8988T (cell line): ENCODE measurements around the gene IFRD2.
"Not testable (repeated sequence)": the region's sequence is repeated elsewhere in the genome, so short reads cannot be mapped to it uniquely, and the experiment has no call there.

Source experiments
- DNase-seq: peaks from one replicate; pipeline ENCODE4 v3.0.0; 2011

The IFRD2 gene

GRCh38 chr3:50278123-50278879 lies 13.9 kb downstream of the IFRD2 start:
- no peak for DNase-seq

DNA sequence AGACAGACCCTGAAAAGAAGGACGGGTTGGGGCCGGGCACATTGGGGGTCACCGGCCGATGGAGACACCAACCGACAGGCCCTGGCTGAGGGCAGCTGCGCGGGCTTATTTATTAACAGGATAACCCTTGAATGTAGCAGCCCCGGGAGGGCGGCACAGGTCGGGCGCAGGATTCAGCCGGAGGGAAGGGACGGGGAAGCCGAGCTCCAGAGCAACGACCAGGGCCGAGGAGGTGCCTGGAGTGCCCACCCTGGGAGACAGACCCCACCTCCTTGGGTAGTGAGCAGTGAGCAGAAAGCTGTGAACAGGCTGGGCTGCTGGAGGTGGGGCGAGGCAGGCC lies 15.5 kb downstream of the IFRD2 start:
- DNase-seq = no peak

GRCh38 chr3:50275996-50276761 lies 16.1 kb downstream of the IFRD2 start:
- DNase-seq = no peak

DNA sequence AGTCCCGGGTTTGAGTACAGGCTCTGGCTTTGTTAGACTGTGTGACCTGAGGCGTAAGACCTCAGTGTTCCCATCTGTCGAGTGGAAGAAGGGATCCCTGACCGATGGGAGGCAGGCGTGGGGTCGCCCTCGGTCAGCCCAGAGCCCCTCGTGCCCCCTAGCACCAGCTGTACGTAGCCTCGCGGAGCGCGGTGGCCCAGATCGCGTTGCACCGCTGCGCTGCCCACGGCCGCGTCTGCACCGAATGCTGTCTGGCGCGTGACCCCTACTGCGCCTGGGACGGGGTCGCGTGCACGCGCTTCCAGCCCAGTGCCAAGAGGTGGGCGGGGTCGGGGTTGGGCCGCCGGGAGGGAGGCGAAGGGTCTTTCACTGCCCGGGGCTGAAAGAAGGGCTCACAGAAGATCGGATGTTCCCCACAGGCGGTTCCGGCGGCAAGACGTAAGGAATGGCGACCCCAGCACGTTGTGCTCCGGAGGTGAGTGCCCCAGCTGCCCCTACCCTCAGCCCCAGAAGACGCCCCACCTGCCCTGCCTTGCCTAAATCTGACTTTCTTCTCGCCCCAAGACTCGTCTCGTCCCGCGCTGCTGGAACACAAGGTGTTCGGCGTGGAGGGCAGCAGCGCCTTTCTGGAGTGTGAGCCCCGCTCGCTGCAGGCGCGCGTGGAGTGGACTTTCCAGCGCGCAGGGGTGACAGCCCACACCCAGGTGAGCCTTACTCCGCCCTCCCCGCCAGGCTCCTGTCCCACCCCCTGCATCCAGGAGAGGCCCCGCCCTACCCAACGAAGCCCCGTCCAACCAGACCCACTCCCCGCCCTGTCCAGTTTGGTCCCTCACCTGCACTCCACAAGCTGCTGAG lies 16.9 kb downstream of the IFRD2 start:
- no peak for DNase-seq

GRCh38 chr3:50274371-50275104 lies 17.7 kb downstream of the IFRD2 start:
- DNase-seq = peak; percentile 99

DNA sequence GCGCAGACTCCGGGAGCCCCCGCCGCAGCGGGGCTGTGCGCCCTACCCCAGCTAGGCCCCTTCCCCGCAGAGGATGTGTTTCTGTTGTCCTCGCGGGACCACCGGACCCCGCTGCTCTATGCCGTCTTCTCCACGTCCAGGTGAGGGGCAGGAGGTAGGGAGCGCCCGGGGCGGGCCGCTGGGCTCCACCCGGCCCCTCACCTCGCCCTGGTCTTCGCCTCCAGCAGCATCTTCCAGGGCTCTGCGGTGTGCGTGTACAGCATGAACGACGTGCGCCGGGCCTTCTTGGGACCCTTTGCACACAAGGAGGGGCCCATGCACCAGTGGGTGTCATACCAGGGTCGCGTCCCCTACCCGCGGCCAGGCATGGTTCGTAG lies 18.6 kb downstream of the IFRD2 start:
- no peak for DNase-seq

GRCh38 chr3:50272911-50273688 lies 19.1 kb downstream of the IFRD2 start:
- DNase-seq = peak; percentile 100

GRCh38 chr3:50272538-50272910 lies 19.7 kb downstream of the IFRD2 start:
- not testable (repeated sequence) for DNase-seq

GRCh38 chr3:50271314-50271936 lies 20.8 kb downstream of the IFRD2 start:
- DNase-seq = no peak

- no peak for DNase-seq
Observed at GRCh38 chr3:50270422-50271224, 21.6 kb downstream of the IFRD2 start.

- no peak for DNase-seq
Observed at GRCh38 chr3:50269977-50270413, 22.2 kb downstream of the IFRD2 start.

DNA sequence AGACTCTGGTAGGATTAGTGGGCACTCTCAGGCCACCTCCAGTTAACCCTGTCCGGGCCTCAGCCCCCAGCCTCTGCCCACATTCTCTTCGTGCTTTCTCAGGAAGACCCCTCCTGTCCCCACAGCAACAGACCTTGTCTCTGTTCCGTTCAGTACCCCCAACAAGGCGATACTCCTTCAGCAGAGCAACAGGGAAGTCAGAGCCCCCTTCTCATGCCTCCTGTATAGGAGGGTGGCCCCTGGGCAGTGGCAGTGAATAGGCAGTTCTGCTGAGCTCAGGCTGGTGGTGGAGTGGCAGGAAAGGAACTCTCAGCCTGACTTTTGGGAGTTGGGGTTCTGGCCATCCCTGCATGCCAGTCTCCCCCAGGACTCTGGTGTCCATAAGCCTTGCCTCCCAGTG lies 22.8 kb downstream of the IFRD2 start:
- DNase-seq = no peak

DNA sequence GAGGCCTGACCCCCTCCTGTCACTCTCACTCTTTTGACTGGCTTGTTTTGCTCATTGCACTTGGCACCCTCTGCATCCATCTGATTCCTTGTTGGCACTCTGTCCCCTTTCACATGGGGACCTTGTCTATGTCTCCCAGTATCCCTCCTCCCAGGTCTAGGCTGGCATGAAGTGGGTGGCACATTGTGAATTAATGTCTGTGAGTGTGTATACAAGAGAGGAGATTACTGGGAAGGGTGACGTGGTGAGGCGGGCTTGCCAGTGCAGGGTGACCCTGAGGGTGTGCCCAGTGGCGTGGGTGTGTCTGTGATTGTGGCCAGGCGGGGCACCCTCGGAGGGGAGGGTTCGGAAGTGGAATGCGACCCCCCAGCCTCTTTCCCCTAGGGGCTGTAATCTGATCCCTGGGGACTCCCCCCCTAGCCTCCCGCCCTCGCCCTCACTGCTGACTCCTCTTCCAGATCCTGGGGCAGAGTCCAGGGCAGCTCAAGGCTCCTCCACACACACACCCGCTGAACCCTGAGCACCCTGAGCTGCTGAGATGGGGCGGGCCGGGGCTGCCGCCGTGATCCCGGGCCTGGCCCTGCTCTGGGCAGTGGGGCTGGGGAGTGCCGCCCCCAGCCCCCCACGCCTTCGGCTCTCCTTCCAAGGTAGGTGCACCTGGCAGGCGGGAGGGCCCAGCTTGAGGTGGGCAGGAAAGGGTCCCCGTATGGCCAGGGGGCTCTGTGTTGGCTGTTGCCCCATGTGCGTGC lies 23.4 kb downstream of the IFRD2 start, which contains the start of gene SEMA3B:
SEMA3B (plus strand) TSS at position 445 of the 749 bp plus-strand sequence; CDS start at position 539, 94 bp downstream.
- DNase-seq = no peak

GRCh38 chr3:50268276-50268675 lies 24.0 kb downstream of the IFRD2 start:
- DNase-seq = no peak

- no peak for DNase-seq
Observed at GRCh38 chr3:50267280-50267913, 24.8 kb downstream of the IFRD2 start.

- DNase-seq = no peak
Observed at GRCh38 chr3:50266836-50267235, 25.4 kb downstream of the IFRD2 start.

GRCh38 chr3:50266017-50266416 lies 26.2 kb downstream of the IFRD2 start:
- no peak for DNase-seq

DNA sequence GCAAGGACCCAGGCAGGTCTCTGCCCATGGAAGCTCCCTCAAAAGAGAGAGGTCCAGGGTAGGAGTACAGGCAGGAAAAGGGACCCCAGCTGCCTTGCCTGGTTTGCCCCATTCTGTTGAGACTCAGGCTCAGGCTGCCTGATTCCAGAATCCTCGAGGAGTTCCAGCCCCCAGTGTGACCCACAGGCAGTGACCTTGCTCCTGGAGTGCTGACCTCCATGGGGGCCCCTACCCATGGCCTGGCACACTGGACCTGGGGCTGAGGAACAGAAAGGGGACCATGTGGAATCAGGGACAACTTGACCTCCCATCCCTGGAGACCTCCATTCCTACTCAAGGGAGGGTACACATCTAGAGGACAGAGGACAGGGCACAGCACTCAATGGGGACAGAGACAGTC lies 26.7 kb downstream of the IFRD2 start:
- DNase-seq = no peak

DNA sequence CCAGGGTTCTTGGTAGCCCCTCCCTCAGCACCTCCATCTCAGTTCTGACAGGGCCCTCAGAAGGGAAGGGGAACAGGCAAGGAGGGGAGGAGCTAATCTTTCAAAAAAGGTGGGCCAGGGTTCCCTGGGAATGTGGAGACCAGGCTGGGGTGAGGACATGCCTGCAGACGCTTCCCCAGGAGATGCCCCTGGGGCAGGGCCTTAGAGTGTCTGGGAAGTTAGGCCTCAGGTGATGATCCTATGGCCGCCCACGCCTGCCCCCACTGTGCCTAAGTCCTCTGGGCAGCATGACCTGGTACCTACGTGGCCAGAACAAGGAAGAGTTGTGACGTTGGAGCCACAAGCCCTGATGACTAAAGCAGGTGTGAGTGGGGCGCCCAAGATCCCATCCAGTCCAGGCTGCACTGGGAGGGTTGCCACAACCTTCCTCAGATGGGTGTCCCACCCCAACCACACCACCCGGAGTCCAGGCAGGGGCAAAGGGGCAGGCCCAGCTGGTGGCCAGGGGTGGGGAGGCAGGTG lies 27.2 kb downstream of the IFRD2 start:
- no peak for DNase-seq
